ENCODE measurements around the gene SRRM3.
"Not testable (repeated sequence)": the region's sequence is repeated elsewhere in the genome, so short reads cannot be mapped to it uniquely, and the experiment has no call there.

The SRRM3 gene

GRCh38 chr7:76223286-76223972, 21.7 kb downstream of the SRRM3 start:
- no peak for TF ChIP-seq CTCF (IDR thresholded peaks at IDR 0.05; ENCODE audit: low read depth, low read length, missing control alignments)
- DNase-seq (ENCODE audit: extremely low read depth, low read depth): no peak
- H3K4me3 ChIP-seq (replicated peaks; ENCODE audit: low read depth, low read length): no peak overlapping the region

GRCh38 chr7:76224695-76225094, 23.0 kb downstream of the SRRM3 start:
- no peak for TF ChIP-seq CTCF (IDR thresholded peaks at IDR 0.05; ENCODE audit: low read depth, low read length, missing control alignments)
- no peak overlapping the region for H3K4me3 ChIP-seq (replicated peaks; ENCODE audit: low read depth, low read length)
- no peak for DNase-seq (ENCODE audit: extremely low read depth, low read depth)

- no peak for TF ChIP-seq CTCF (IDR thresholded peaks at IDR 0.05; ENCODE audit: low read depth, low read length, missing control alignments)
- H3K4me3 ChIP-seq (replicated peaks; ENCODE audit: low read depth, low read length): no peak overlapping the region
- no peak for DNase-seq (ENCODE audit: extremely low read depth, low read depth)
These were observed 23.7 kb downstream of the SRRM3 start for GRCh38 chr7:76225379-76225778.

- no peak overlapping the region for H3K4me3 ChIP-seq (replicated peaks; ENCODE audit: low read depth, low read length)
- no peak for DNase-seq (ENCODE audit: extremely low read depth, low read depth)
- no peak for TF ChIP-seq CTCF (IDR thresholded peaks at IDR 0.05; ENCODE audit: low read depth, low read length, missing control alignments)
These were observed 24.3 kb downstream of the SRRM3 start for GRCh38 chr7:76225951-76226350.

- not testable (repeated sequence) for H3K4me3 ChIP-seq (replicated peaks; ENCODE audit: low read depth, low read length); DNase-seq (ENCODE audit: extremely low read depth, low read depth)
These were observed 25.3 kb downstream of the SRRM3 start for GRCh38 chr7:76226878-76227423.

- no peak for TF ChIP-seq CTCF (IDR thresholded peaks at IDR 0.05; ENCODE audit: low read depth, low read length, missing control alignments)
- H3K4me3 ChIP-seq (replicated peaks; ENCODE audit: low read depth, low read length): no peak overlapping the region
- no peak for DNase-seq (ENCODE audit: extremely low read depth, low read depth)
These were observed 28.5 kb downstream of the SRRM3 start for GRCh38 chr7:76230214-76230613.

- no peak for DNase-seq (ENCODE audit: extremely low read depth, low read depth)
- H3K4me3 ChIP-seq (replicated peaks; ENCODE audit: low read depth, low read length): no peak overlapping the region
- no peak for TF ChIP-seq CTCF (IDR thresholded peaks at IDR 0.05; ENCODE audit: low read depth, low read length, missing control alignments)
These were observed 29.4 kb downstream of the SRRM3 start for GRCh38 chr7:76231071-76231470.
